HEK293 (cell line): Measurements from ENCODE around the gene KATNB1.

Source experiments
- CTCF ChIA-PET: fragments of 350-600 bp; formaldehyde crosslinking; extraction: SDS; loops from one replicate; lab custom pipeline; 2021; ENCODE audit warnings: antibody characterized with exemption; lab: Yijun Ruan, JAX
- POLR2A ChIA-PET: fragments of 300-600 bp; formaldehyde crosslinking; extraction: SDS; loops from one replicate; lab custom pipeline; 2020; ENCODE audit warnings: antibody characterized with exemption, inconsistent platforms; lab: Yijun Ruan, JAX
- H3K27ac ChIP-seq: fragments of 200-500 bp; sonication (Bioruptor generic); 2 replicates; pipeline ENCODE4 v1.5.1; 2014; ENCODE audit warnings: low read depth, low read length, control low read depth, inconsistent platforms; ENCODE audit errors: extremely low read depth
- H3K36me3 ChIP-seq, 2 experiments: fragments of 200-500 bp in 1 of 2; sonication (Bioruptor generic) in 1 of 2; 1 replicate in 1 of 2; 2 replicates in 1 of 2; pipeline ENCODE4 v1.5.1; 2014 to 2017; ENCODE audit warnings: inconsistent platforms in 2 of 2, low read length in 2 of 2; ENCODE audit not compliant: control insufficient read depth in 2 of 2, insufficient read depth in 1 of 2
- H3K4me1 ChIP-seq: fragments of 200-500 bp; sonication (Bioruptor generic); 2 replicates; pipeline ENCODE4 v1.5.1; 2014; ENCODE audit warnings: mild to moderate bottlenecking, low read length, inconsistent platforms; ENCODE audit not compliant: control insufficient read depth, insufficient read depth
- H3K4me3 ChIP-seq: 2 replicates; pipeline ENCODE4 v1.5.1; 2011; ENCODE audit warnings: low read depth, mild to moderate bottlenecking, control low read depth, low read length, moderate library complexity
- H3K9me3 ChIP-seq: fragments of 200-500 bp; sonication (Bioruptor generic); 2 replicates; pipeline ENCODE4 v1.5.1; 2014; ENCODE audit warnings: low read depth, low read length, inconsistent platforms; ENCODE audit not compliant: control insufficient read depth, insufficient read depth
- EGR2 ChIP-seq: fragments of 450-650 bp; formaldehyde crosslinking; IDR thresholded peaks from 2 replicates; pipeline ENCODE4 v1.5.1; 2016; ENCODE audit warnings: low read depth, missing biosample characterization, missing genetic modification characterization
- GLIS2 ChIP-seq: fragments of 450-650 bp; formaldehyde crosslinking; IDR thresholded peaks from 2 replicates; pipeline ENCODE4 v1.5.1; 2016; ENCODE audit warnings: missing biosample characterization, missing genetic modification characterization
- SP3 ChIP-seq: fragments of 450-650 bp; formaldehyde crosslinking; IDR thresholded peaks from 2 replicates; pipeline ENCODE4 v1.5.1; 2016; ENCODE audit warnings: missing biosample characterization, missing genetic modification characterization
- ZBTB20 ChIP-seq: fragments of 450-650 bp; formaldehyde crosslinking; IDR thresholded peaks from 2 replicates; pipeline ENCODE4 v1.5.1; 2016; ENCODE audit warnings: missing biosample characterization, missing genetic modification characterization
- ZFHX2 ChIP-seq: fragments of 450-650 bp; formaldehyde crosslinking; conservative IDR thresholded peaks from 2 replicates; pipeline ENCODE4 v1.5.1; 2016; ENCODE audit warnings: missing biosample characterization, missing genetic modification characterization
- ZIC2 ChIP-seq: fragments of 450-650 bp; formaldehyde crosslinking; IDR thresholded peaks from 2 replicates; pipeline ENCODE4 v1.5.1; 2016; ENCODE audit warnings: missing biosample characterization, missing genetic modification characterization
- ZNF404 ChIP-seq: fragments of 450-650 bp; formaldehyde crosslinking; IDR thresholded peaks from 2 replicates; pipeline ENCODE4 v1.5.1; 2017; ENCODE audit warnings: missing biosample characterization, missing genetic modification characterization
- ZNF473 ChIP-seq: fragments of 450-650 bp; formaldehyde crosslinking; IDR thresholded peaks from 2 replicates; pipeline ENCODE4 v1.5.1; 2017; ENCODE audit warnings: missing biosample characterization, missing genetic modification characterization
- ZNF48 ChIP-seq: fragments of 450-650 bp; formaldehyde crosslinking; IDR thresholded peaks from 2 replicates; pipeline ENCODE4 v1.5.1; 2016; ENCODE audit warnings: missing biosample characterization, missing genetic modification characterization
- ZNF549 ChIP-seq: fragments of 450-650 bp; IDR thresholded peaks from 2 replicates; pipeline ENCODE4 v1.5.1; 2018; ENCODE audit warnings: missing biosample characterization, missing genetic modification characterization, mild to moderate bottlenecking, inconsistent platforms, moderate library complexity
- ZNF561 ChIP-seq: fragments of 450-650 bp; IDR thresholded peaks from 2 replicates; pipeline ENCODE4 v1.5.1; 2018; ENCODE audit warnings: missing biosample characterization, missing genetic modification characterization, borderline replicate concordance
- ZNF677 ChIP-seq: fragments of 450-650 bp; IDR thresholded peaks from 2 replicates; pipeline ENCODE4 v1.5.0; 2018; ENCODE audit warnings: missing biosample characterization, mild to moderate bottlenecking, missing genetic modification characterization, moderate library complexity
- ZNF830 ChIP-seq: fragments of 450-650 bp; IDR thresholded peaks from 2 replicates; pipeline ENCODE4 v1.5.0; 2018; ENCODE audit warnings: missing biosample characterization, missing genetic modification characterization, low read depth, mild to moderate bottlenecking, moderate library complexity
- TF ChIP-seq, protein P1 (sequence below): fragments of 450-650 bp; formaldehyde crosslinking; IDR thresholded peaks from 2 replicates; pipeline ENCODE4 v1.5.1; 2016; ENCODE audit warnings: missing biosample characterization, missing genetic modification characterization, borderline replicate concordance
- TF ChIP-seq, protein P2 (sequence below): fragments of 450-650 bp; IDR thresholded peaks from 2 replicates; pipeline ENCODE4 v1.5.1; 2018; ENCODE audit warnings: missing biosample characterization, missing genetic modification characterization
- TF ChIP-seq, protein P3 (sequence below): fragments of 450-650 bp; formaldehyde crosslinking; IDR thresholded peaks from 2 replicates; pipeline ENCODE4 v1.5.1; 2017; ENCODE audit warnings: missing biosample characterization, missing genetic modification characterization

KATNB1 gene

DNA sequence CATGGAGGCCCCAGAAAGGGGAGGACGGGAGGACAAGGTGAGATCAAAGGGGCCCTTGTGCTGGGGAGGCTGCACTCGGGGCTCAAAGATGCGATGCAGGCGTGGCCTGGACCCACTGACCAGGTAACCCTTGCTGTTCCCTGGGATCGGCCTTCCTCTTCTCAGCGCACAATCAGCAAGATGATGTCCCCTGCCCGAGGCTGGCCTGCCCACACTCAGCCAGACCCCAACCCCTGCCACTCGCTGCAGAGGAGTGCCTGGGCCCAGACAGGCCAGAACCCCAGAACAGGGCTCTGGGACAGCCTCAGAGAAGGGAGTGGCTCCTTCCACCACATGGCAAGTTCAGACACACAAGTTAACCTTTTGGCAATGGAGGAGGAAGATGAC lies 51.9 kb downstream of the KATNB1 start:
- Histone ChIP-seq H3K9me3 (no peaks in the 10 kb centered on the region), H3K27ac (no peak overlapping the region), H3K4me1 (no peaks in the 10 kb centered on the region), H3K4me3 (no peak overlapping the region), H3K36me3 (peaks cover 0 to 3% of the 10 kb centered on the region in 2 experiments; a peak in 2 of 3 replicates)
- ChIA-PET POLR2A (no interaction called here), CTCF (interaction anchor here (0.8 kb wide), 2 partner anchors 36 to 41 kb away, joined by 3 to 5 read pairs; no protein-coding TSS in a partner anchor)
- TF ChIP-seq, protein P1, sequence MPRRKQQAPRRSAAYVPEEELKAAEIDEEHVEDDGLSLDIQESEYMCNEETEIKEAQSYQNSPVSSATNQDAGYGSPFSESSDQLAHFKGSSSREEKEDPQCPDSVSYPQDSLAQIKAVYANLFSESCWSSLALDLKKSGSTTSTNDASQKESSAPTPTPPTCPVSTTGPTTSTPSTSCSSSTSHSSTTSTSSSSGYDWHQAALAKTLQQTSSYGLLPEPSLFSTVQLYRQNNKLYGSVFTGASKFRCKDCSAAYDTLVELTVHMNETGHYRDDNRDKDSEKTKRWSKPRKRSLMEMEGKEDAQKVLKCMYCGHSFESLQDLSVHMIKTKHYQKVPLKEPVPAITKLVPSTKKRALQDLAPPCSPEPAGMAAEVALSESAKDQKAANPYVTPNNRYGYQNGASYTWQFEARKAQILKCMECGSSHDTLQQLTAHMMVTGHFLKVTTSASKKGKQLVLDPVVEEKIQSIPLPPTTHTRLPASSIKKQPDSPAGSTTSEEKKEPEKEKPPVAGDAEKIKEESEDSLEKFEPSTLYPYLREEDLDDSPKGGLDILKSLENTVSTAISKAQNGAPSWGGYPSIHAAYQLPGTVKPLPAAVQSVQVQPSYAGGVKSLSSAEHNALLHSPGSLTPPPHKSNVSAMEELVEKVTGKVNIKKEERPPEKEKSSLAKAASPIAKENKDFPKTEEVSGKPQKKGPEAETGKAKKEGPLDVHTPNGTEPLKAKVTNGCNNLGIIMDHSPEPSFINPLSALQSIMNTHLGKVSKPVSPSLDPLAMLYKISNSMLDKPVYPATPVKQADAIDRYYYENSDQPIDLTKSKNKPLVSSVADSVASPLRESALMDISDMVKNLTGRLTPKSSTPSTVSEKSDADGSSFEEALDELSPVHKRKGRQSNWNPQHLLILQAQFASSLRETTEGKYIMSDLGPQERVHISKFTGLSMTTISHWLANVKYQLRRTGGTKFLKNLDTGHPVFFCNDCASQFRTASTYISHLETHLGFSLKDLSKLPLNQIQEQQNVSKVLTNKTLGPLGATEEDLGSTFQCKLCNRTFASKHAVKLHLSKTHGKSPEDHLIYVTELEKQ (tag by site-specific recombination) = no peak
- TF ChIP-seq, protein P2, sequence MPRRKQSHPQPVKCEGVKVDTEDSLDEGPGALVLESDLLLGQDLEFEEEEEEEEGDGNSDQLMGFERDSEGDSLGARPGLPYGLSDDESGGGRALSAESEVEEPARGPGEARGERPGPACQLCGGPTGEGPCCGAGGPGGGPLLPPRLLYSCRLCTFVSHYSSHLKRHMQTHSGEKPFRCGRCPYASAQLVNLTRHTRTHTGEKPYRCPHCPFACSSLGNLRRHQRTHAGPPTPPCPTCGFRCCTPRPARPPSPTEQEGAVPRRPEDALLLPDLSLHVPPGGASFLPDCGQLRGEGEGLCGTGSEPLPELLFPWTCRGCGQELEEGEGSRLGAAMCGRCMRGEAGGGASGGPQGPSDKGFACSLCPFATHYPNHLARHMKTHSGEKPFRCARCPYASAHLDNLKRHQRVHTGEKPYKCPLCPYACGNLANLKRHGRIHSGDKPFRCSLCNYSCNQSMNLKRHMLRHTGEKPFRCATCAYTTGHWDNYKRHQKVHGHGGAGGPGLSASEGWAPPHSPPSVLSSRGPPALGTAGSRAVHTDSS (tag by site-specific recombination) = no peak
- TF ChIP-seq ZIC2 (tag by site-specific recombination) (no peak), SP3 (no peak), ZNF473 (tag by site-specific recombination) (no peak), ZBTB20 (no peak), ZNF404 (tag by site-specific recombination) (no peak)

DNA sequence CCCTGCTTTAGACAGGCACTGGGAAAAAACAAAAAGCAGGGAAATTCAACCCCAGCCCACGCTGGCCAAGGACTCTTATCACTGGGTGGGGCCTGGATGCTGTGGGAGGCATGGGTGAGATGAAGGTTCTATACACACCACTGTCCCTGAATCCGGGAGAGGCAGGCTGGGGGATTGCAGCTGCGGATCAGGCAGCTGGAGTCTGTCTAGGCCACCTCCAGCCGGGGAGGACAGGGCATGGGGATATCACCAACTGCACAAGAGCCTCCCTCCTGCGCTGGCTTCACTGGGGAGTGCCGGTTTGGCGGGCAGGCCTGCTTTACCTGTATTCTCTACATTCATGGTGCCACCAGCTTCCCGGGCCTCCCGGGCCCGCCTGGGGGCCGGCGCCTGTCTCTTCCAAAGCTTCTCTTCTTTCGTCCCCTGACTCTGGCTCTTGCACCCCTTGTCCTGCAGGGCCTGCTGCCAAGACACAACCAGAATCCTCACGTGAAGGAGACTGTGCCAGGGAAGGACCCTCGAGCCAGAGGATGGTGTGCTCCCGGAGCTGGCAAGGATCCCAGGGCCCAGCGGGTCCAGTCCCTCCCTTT lies 52.8 kb downstream of the KATNB1 start:
- Histone ChIP-seq H3K36me3 (peaks cover 0 to 3% of the 10 kb centered on the region in 2 experiments; a peak in 2 of 3 replicates), H3K4me3 (no peak overlapping the region), H3K27ac (no peak overlapping the region), H3K4me1 (no peaks in the 10 kb centered on the region), H3K9me3 (no peaks in the 10 kb centered on the region)
- CTCF ChIA-PET = no interaction called here
- POLR2A ChIA-PET = no interaction called here
- TF ChIP-seq ZIC2 (tag by site-specific recombination) (0 out of 2 replicates have a peak, but pooled peaks have one; percentile 28), GLIS2 (0 out of 2 replicates have a peak, but pooled peaks have one; percentile 23), ZNF830 (no peak), EGR2 (tag by site-specific recombination) (peak; percentile 88), ZNF549 (no peak), ZFHX2 (tag by site-specific recombination) (peak; percentile 82), ZNF48 (tag by site-specific recombination) (no peak)

DNA sequence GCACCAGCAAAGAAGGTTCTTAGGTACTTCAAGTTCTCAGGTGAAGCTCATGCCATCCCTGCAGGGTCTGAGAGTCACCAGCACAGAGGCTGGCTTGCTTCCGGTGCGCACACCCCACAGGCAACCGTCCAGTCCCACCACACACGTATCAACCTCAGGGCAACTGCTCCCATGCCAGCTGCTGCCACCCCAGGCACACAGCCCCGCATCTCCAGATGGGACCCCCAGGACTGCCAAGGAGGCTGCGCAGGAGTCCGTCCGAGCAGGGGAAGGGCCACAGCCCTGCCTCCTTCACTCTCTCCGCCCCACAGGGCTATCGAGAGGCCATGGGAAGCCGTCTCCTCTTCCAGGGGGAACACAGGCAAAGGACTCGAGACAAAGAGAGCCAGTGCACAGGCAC lies 53.4 kb downstream of the KATNB1 start:
- Histone ChIP-seq H3K36me3 (peaks cover 0 to 3% of the 10 kb centered on the region in 2 experiments; a peak in 2 of 3 replicates), H3K4me1 (no peaks in the 10 kb centered on the region), H3K9me3 (no peaks in the 10 kb centered on the region), H3K4me3 (no peak overlapping the region), H3K27ac (no peak overlapping the region)
- POLR2A ChIA-PET = no interaction called here
- TF ChIP-seq ZNF561 (tag by site-specific recombination) (no peak), ZNF677 (tag by site-specific recombination) (no peak)
- TF ChIP-seq, protein P3, sequence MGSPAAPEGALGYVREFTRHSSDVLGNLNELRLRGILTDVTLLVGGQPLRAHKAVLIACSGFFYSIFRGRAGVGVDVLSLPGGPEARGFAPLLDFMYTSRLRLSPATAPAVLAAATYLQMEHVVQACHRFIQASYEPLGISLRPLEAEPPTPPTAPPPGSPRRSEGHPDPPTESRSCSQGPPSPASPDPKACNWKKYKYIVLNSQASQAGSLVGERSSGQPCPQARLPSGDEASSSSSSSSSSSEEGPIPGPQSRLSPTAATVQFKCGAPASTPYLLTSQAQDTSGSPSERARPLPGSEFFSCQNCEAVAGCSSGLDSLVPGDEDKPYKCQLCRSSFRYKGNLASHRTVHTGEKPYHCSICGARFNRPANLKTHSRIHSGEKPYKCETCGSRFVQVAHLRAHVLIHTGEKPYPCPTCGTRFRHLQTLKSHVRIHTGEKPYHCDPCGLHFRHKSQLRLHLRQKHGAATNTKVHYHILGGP (tag by site-specific recombination) = no peak
- CTCF ChIA-PET = no interaction called here
